OCI-LY1 (cell line): ENCODE data around the gene MCM10.
"Not testable (repeated sequence)": the region's sequence is repeated elsewhere in the genome, so short reads cannot be mapped to it uniquely, and the experiment has no call there.

Experiments
- H2AFZ ChIP-seq: fragments of 200-600 bp; sonication (generic), shearing (Covaris generic); 2 replicates; pipeline ENCODE4 v1.6.0; 2014; ENCODE audit warnings: antibody characterized with exemption, mild to moderate bottlenecking, low read length
- H3F3A ChIP-seq: fragments of 200-600 bp; sonication (generic), shearing (Covaris generic); 2 replicates; pipeline ENCODE4 v1.6.0; 2014; ENCODE audit warnings: mild to moderate bottlenecking, antibody characterized with exemption, low read length, moderate library complexity; ENCODE audit not compliant: insufficient read depth
- H3K27ac ChIP-seq: fragments of 200-600 bp; sonication (generic); 2 replicates; pipeline ENCODE4 v1.5.1; 2014; ENCODE audit warnings: low read length, mixed run types, mild to moderate bottlenecking, low read depth; ENCODE audit not compliant: poor library complexity, severe bottlenecking
- H3K27me3 ChIP-seq: fragments of 200-600 bp; sonication (generic); 2 replicates; pipeline ENCODE4 v1.6.0; 2014; ENCODE audit warnings: antibody characterized with exemption, mild to moderate bottlenecking, low read length, moderate library complexity; ENCODE audit not compliant: insufficient read depth
- H3K36me3 ChIP-seq: fragments of 200-600 bp; sonication (generic); 2 replicates; pipeline ENCODE4 v1.6.1; 2014; ENCODE audit warnings: mild to moderate bottlenecking, antibody characterized with exemption, low read length, moderate library complexity, mixed read lengths; ENCODE audit not compliant: insufficient read depth
- H3K4me1 ChIP-seq: fragments of 200-600 bp; sonication (generic); 2 replicates; pipeline ENCODE4 v1.5.1; 2014; ENCODE audit warnings: mild to moderate bottlenecking, low read length, moderate library complexity; ENCODE audit not compliant: insufficient read depth, severe bottlenecking
- H3K4me2 ChIP-seq: fragments of 200-600 bp; sonication (generic), shearing (Covaris generic); 2 replicates; pipeline ENCODE4 v1.6.1; 2014; ENCODE audit warnings: low read length
- H3K4me3 ChIP-seq: fragments of 200-600 bp; sonication (generic); 2 replicates; pipeline ENCODE4 v1.5.1; 2014; ENCODE audit warnings: low read length, low read depth, mild to moderate bottlenecking, mixed read lengths; ENCODE audit not compliant: poor library complexity, severe bottlenecking
- H3K79me2 ChIP-seq: fragments of 200-600 bp; shearing (Covaris generic); 2 replicates; pipeline ENCODE4 v1.6.1; 2016; ENCODE audit warnings: mixed run types, low read length, mixed read lengths; ENCODE audit not compliant: insufficient read depth
- H3K9ac ChIP-seq: fragments of 200-600 bp; sonication (generic), shearing (Covaris generic); 2 replicates; pipeline ENCODE4 v1.6.1; 2014; ENCODE audit warnings: mild to moderate bottlenecking, low read length, mixed read lengths
- H3K9me2 ChIP-seq: fragments of 200-600 bp; sonication (generic), shearing (Covaris generic); 2 replicates; pipeline ENCODE4 v1.6.1; 2014; ENCODE audit warnings: low read depth, mild to moderate bottlenecking, low read length, mixed read lengths
- H3K9me3 ChIP-seq: fragments of 200-600 bp; shearing (Covaris generic); 2 replicates; pipeline ENCODE4 v1.6.1; 2014; ENCODE audit warnings: low read length, mixed read lengths
- H4K20me1 ChIP-seq: fragments of 200-600 bp; sonication (generic), shearing (Covaris generic); 2 replicates; pipeline ENCODE4 v1.6.0; 2016; ENCODE audit warnings: mild to moderate bottlenecking, low read length; ENCODE audit not compliant: insufficient read depth
- EZH2 ChIP-seq: fragments of 200-600 bp; sonication (generic), shearing (Covaris generic); IDR thresholded peaks from 2 replicates; pipeline ENCODE4 v1.8.0; 2017; ENCODE audit warnings: borderline replicate concordance, mixed run types, mild to moderate bottlenecking, antibody characterized with exemption, low read length, moderate library complexity, mixed read lengths
- TF ChIP-seq, protein P1 (sequence below): fragments of 200-600 bp; sonication (generic), shearing (Covaris generic); IDR thresholded peaks from 2 replicates; pipeline ENCODE4 v1.5.1; 2017; ENCODE audit warnings: mild to moderate bottlenecking, antibody characterized with exemption, low read length, moderate library complexity, mixed read lengths

The MCM10 gene

DNA sequence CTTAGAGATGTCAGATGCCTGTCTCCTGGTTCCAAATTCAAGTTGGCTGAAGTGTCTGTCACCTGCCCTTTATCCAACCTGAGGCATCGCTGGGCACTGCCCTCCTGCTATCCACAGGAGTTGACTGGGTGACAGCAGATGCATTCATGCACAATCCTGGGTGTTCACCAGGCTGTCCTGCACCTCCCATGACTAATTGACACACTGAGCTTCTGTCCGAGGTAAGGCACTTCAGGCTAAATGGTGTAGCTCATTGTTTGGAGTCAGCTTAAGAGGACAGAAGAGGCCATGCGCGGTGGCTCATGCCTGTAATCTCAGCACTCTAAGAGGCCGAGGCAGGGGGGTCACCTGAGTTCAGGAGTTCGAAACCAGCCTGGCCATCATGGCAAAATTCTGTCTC, 70.5 kb downstream of the MCM10 start:
- Histone ChIP-seq H3K9ac (no peak overlapping the region), H3K4me2 (no peak overlapping the region), H3K36me3 (no peaks in the 10 kb centered on the region), H3F3A (no peaks in the 10 kb centered on the region), H4K20me1 (no peaks in the 10 kb centered on the region), H3K27me3 (no peaks in the 10 kb centered on the region), H3K9me2 (no peaks in the 10 kb centered on the region), H2AFZ (no peak overlapping the region), H3K4me3 (no peak overlapping the region), H3K4me1 (no peaks in the 10 kb centered on the region), H3K9me3 (no peaks in the 10 kb centered on the region), H3K79me2 (no peaks in the 10 kb centered on the region), H3K27ac (no peak overlapping the region)
- TF ChIP-seq EZH2, result no peak
- TF ChIP-seq, protein P1, sequence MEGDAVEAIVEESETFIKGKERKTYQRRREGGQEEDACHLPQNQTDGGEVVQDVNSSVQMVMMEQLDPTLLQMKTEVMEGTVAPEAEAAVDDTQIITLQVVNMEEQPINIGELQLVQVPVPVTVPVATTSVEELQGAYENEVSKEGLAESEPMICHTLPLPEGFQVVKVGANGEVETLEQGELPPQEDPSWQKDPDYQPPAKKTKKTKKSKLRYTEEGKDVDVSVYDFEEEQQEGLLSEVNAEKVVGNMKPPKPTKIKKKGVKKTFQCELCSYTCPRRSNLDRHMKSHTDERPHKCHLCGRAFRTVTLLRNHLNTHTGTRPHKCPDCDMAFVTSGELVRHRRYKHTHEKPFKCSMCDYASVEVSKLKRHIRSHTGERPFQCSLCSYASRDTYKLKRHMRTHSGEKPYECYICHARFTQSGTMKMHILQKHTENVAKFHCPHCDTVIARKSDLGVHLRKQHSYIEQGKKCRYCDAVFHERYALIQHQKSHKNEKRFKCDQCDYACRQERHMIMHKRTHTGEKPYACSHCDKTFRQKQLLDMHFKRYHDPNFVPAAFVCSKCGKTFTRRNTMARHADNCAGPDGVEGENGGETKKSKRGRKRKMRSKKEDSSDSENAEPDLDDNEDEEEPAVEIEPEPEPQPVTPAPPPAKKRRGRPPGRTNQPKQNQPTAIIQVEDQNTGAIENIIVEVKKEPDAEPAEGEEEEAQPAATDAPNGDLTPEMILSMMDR, result no peak

DNA sequence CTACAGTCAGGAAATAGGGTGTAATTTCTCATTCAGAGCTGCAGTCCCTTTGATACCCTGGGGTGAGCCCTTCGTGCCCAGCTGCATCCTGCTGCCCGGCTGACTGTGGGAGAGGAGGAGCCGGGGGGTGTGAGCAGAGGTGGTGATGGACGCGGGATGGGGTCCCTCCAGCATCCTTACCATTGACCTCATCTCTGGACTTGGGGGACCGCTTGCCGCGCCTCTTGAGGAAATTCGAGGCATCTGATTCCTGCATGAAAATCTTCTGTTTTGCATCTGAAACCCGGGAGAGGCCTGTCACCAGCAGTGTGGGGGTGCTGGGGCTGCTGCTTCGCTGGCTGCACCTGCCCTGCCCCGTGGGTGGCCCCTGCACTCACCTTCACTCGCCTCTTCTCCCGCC, 72.0 kb downstream of the MCM10 start:
- H3K27ac ChIP-seq, result no peak overlapping the region
- no peaks in the 10 kb centered on the region for H3K27me3 ChIP-seq
- H3K4me1 ChIP-seq, result no peaks in the 10 kb centered on the region
- H3K9me2 ChIP-seq, result no peaks in the 10 kb centered on the region
- H3K9me3 ChIP-seq, result no peaks in the 10 kb centered on the region
- no peaks in the 10 kb centered on the region for H3F3A ChIP-seq
- H4K20me1 ChIP-seq, result no peaks in the 10 kb centered on the region
- TF ChIP-seq EZH2, result no peak
- TF ChIP-seq, protein P1, result no peak
- H3K4me3 ChIP-seq, result no peak overlapping the region
- H3K79me2 ChIP-seq, result no peaks in the 10 kb centered on the region
- no peaks in the 10 kb centered on the region for H3K36me3 ChIP-seq
- H3K4me2 ChIP-seq, result no peak overlapping the region
- no peak overlapping the region for H3K9ac ChIP-seq
- H2AFZ ChIP-seq, result no peak overlapping the region

DNA sequence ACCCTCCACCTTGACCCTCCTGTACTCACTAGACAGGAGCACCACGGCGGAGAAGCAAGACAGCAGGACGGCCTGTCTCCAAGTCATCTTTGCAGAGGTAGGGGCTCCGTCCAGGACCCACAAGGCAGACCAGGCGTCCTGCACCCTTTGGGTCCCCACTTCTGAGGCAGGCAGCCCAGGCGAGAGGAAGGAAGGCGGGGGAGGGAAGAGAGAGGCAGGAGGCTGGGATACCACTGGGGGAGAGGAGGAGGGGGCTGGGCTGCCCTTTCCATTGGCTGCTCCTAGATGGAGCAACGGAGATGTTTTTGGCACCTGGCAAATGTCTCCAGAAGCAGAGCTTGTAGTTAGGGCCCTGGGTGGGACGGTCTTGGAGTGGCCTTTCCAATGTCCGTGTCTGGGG, 72.8 kb downstream of the MCM10 start, which contains the start of gene UCMA:
Gene UCMA, minus strand, starts transcription at position 203 of the 400 bp plus-strand sequence. Its CDS starts 116 bp downstream, at position 87.
- Histone ChIP-seq H3K9ac (no peak within 1 kb of the TSS), H3K9me2 (no peaks in the 10 kb centered on the region), H3K27ac (no peak within 1 kb of the TSS), H3K4me2 (no peak within 1 kb of the TSS), H4K20me1 (no peaks in the 10 kb centered on the region), H3F3A (no peaks in the 10 kb centered on the region), H3K79me2 (no peaks in the 10 kb centered on the region), H2AFZ (no peak within 1 kb of the TSS), H3K4me3 (no peak within 1 kb of the TSS), H3K4me1 (no peaks in the 10 kb centered on the region), H3K36me3 (no peaks in the 10 kb centered on the region), H3K9me3 (no peaks in the 10 kb centered on the region), H3K27me3 (no peaks in the 10 kb centered on the region)
- TF ChIP-seq EZH2, result no peak
- TF ChIP-seq, protein P1, result no peak

DNA sequence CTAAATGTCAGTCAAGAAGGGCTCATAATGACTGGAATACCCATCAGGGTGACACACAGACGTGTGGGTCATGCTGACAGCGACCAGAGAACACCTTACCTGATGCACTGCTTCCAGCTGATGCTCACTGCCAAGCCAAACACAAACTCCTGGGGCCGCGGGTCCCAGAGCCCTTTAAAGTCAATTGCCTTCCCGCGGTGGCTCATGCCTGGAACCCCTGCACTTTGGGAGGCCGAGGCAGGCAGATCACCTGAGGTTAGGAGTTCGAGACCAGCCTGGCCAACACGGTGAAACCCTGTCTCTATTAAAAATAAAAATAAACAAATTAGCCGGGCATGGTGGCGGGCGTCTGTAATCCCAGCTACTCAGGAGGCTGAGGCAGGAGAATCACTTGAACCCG, 73.4 kb downstream of the MCM10 start:
- H3K4me3 ChIP-seq, result not testable (repeated sequence)

More for the DNA sequence above, 73.4 kb downstream of the MCM10 start:
- not testable (repeated sequence) for H3K9me2 ChIP-seq, H3K79me2 ChIP-seq, H3K27me3 ChIP-seq, H2AFZ ChIP-seq, H3K4me2 ChIP-seq, H3K4me1 ChIP-seq, H3F3A ChIP-seq, H3K27ac ChIP-seq, H4K20me1 ChIP-seq, H3K9ac ChIP-seq, H3K36me3 ChIP-seq, H3K9me3 ChIP-seq
